H1 (cell line): ENCODE measurements around the gene GPATCH4. TPM values are rescaled to one million over a fixed set of nuclear protein-coding genes. Genes with fewer than 3 reads are reported as not detected.

ENCODE experiments used
- CTCF ChIA-PET: fragments of 300-600 bp; sonication (Branson Sonifier 250); formaldehyde crosslinking; loops from one replicate; lab custom pipeline; 2021; ENCODE audit not compliant: partially characterized antibody; lab: Charles Lee
- POLR2A ChIA-PET: fragments of 300-600 bp; sonication (Branson Sonifier 250); formaldehyde crosslinking; loops from one replicate; lab custom pipeline; 2021; ENCODE audit warnings: inconsistent platforms; ENCODE audit not compliant: partially characterized antibody; lab: Charles Lee
- DNase-seq, 2 experiments: peaks; one replicate each; pipeline versions ENCODE4 v3.0.0 to v3.0.0-alpha.2; 2010 to 2022; ENCODE audit warnings: low spot score in 2 of 2, low read depth in 1 of 2, mixed read lengths in 1 of 2
- FAIRE-seq: peaks from 2 replicates; lab custom pipeline; 2011; peaks lifted over from hg19 to GRCh38; lab: Jason Lieb, UNC
- H2AFZ ChIP-seq: 2 replicates; pipeline ENCODE4 v1.8.1; 2012; ENCODE audit warnings: low read length, inconsistent platforms
- H2AK5ac ChIP-seq: 2 replicates; pipeline ENCODE4 v1.6.1; 2013; ENCODE audit warnings: low read depth, low read length
- H2BK120ac ChIP-seq: replicated peaks from 2 replicates; pipeline ENCODE3; 2013; ENCODE audit warnings: low read depth, low read length, inconsistent platforms
- H2BK12ac ChIP-seq: 2 replicates; pipeline ENCODE4 v1.6.1; 2013; ENCODE audit warnings: low read depth, low read length
- H2BK15ac ChIP-seq: 2 replicates; pipeline ENCODE4 v1.6.1; 2013; ENCODE audit warnings: low read length
- H2BK20ac ChIP-seq: 2 replicates; pipeline ENCODE4 v1.6.1; 2013; ENCODE audit warnings: low read length
- H2BK5ac ChIP-seq: 2 replicates; pipeline ENCODE4 v1.6.1; 2013; ENCODE audit warnings: low read depth, low read length
- H3K14ac ChIP-seq: 2 replicates; pipeline ENCODE4 v1.6.1; 2013; ENCODE audit warnings: inconsistent platforms; ENCODE audit not compliant: insufficient read length
- H3K18ac ChIP-seq: 2 replicates; pipeline ENCODE4 v1.6.1; 2013; ENCODE audit warnings: low read length; ENCODE audit errors: extremely low read depth
- H3K23ac ChIP-seq: 2 replicates; pipeline ENCODE4 v1.6.1; 2013; ENCODE audit warnings: inconsistent platforms; ENCODE audit not compliant: insufficient read length
- H3K23me2 ChIP-seq: 2 replicates; pipeline ENCODE4 v1.6.1; 2013; ENCODE audit warnings: low read depth, low read length
- H3K27ac ChIP-seq: 2 replicates; pipeline ENCODE4 v1.6.1; 2011; ENCODE audit warnings: low read depth, low read length, inconsistent platforms
- H3K27me3 ChIP-seq, 4 experiments: replicated peaks in 1 of 4; 1 replicate in 1 of 4; 2 replicates in 3 of 4; pipeline versions ENCODE4 v1.6.1 to v1.8.1; 2011 to 2013; ENCODE audit warnings: low read length in 3 of 4, mild to moderate bottlenecking in 3 of 4, inconsistent platforms in 2 of 4, mixed read lengths in 2 of 4, moderate library complexity in 1 of 4; ENCODE audit not compliant: control insufficient read depth in 3 of 4, insufficient read depth in 3 of 4; ENCODE audit errors: extremely low read depth in 1 of 4
- H3K36me3 ChIP-seq, 4 experiments: 2 replicates each; pipeline versions ENCODE4 v1.6.1 to v1.8.1; 2011 to 2013; ENCODE audit warnings: mild to moderate bottlenecking in 4 of 4, low read length in 3 of 4, moderate library complexity in 2 of 4, control low read depth in 1 of 4, inconsistent platforms in 1 of 4; ENCODE audit not compliant: insufficient read depth in 4 of 4, control insufficient read depth in 2 of 4
- H3K4ac ChIP-seq: replicated peaks from 2 replicates; pipeline ENCODE3; 2013; ENCODE audit warnings: low read length, low read depth, mixed read lengths, inconsistent platforms; ENCODE audit not compliant: insufficient read length
- H3K4me1 ChIP-seq, 4 experiments: replicated peaks in 1 of 4; 1 replicate in 1 of 4; 2 replicates in 3 of 4; pipeline versions ENCODE4 v1.6.1 to v1.8.1; 2011 to 2013; ENCODE audit warnings: low read length in 3 of 4, inconsistent platforms in 2 of 4, mixed read lengths in 1 of 4; ENCODE audit not compliant: insufficient read depth in 4 of 4, control insufficient read depth in 3 of 4
- H3K4me2 ChIP-seq, 2 experiments: 2 replicates each; pipeline versions ENCODE4 v1.6.1 to v1.8.1; 2011 to 2013; ENCODE audit warnings: low read depth in 2 of 2, low read length in 2 of 2, control low read depth in 1 of 2, inconsistent platforms in 1 of 2, mild to moderate bottlenecking in 1 of 2; ENCODE audit not compliant: insufficient read depth in 1 of 2
- H3K4me3 ChIP-seq, 4 experiments: fragments of 200-600, 300-600 bp in 1 of 4; sonication (generic), shearing (Covaris generic), sonication (Bioruptor Twin) in 1 of 4; 2 replicates each; pipeline versions ENCODE4 v1.5.1 to v1.8.1; 2011 to 2016; ENCODE audit warnings: low read length in 4 of 4, low read depth in 3 of 4, control low read depth in 2 of 4, inconsistent platforms in 2 of 4, mild to moderate bottlenecking in 2 of 4, mixed read lengths in 1 of 4, moderate library complexity in 1 of 4; ENCODE audit not compliant: insufficient read depth in 2 of 4; ENCODE audit errors: extremely low read depth in 1 of 4
- H3K56ac ChIP-seq: replicated peaks from 2 replicates; pipeline ENCODE3; 2013; ENCODE audit warnings: low read depth, mild to moderate bottlenecking, mixed read lengths, low read length, inconsistent platforms; ENCODE audit not compliant: insufficient read length
- H3K79me1 ChIP-seq: 2 replicates; pipeline ENCODE4 v1.6.1; 2013; ENCODE audit warnings: low read depth, low read length, control low read depth
- H3K79me2 ChIP-seq, 2 experiments: 2 replicates each; pipeline versions ENCODE4 v1.6.1 to v1.8.1; 2012 to 2013; ENCODE audit warnings: low read length in 2 of 2, mild to moderate bottlenecking in 2 of 2, inconsistent platforms in 1 of 2; ENCODE audit not compliant: insufficient read depth in 2 of 2, control insufficient read depth in 1 of 2
- H3K9ac ChIP-seq, 4 experiments: replicated peaks in 1 of 4; 1 replicate in 1 of 4; 2 replicates in 3 of 4; pipeline versions ENCODE4 v1.6.1 to v1.8.1; 2011 to 2013; ENCODE audit warnings: low read depth in 3 of 4, low read length in 3 of 4, control low read depth in 2 of 4, mild to moderate bottlenecking in 2 of 4, moderate library complexity in 2 of 4, inconsistent platforms in 1 of 4; ENCODE audit errors: extremely low read depth in 1 of 4
- H3K9me3 ChIP-seq, 2 experiments: 2 replicates each; pipeline versions ENCODE4 v1.6.1 to v1.8.1; 2012 to 2013; ENCODE audit warnings: mild to moderate bottlenecking in 2 of 2, moderate library complexity in 2 of 2, control low read depth in 1 of 2, inconsistent platforms in 1 of 2, low read depth in 1 of 2, low read length in 1 of 2, mixed read lengths in 1 of 2; ENCODE audit not compliant: insufficient read depth in 2 of 2
- H4K20me1 ChIP-seq, 2 experiments: replicated peaks in 1 of 2; 2 replicates each; pipeline versions ENCODE3 to v1.8.1; 2011 to 2013; ENCODE audit warnings: inconsistent platforms in 2 of 2, low read length in 2 of 2, mild to moderate bottlenecking in 1 of 2; ENCODE audit not compliant: insufficient read depth in 2 of 2, control insufficient read depth in 1 of 2
- H4K5ac ChIP-seq: 2 replicates; pipeline ENCODE4 v1.6.1; 2013; ENCODE audit warnings: low read length, low read depth, mixed read lengths, inconsistent platforms; ENCODE audit not compliant: insufficient read length
- H4K8ac ChIP-seq: 2 replicates; pipeline ENCODE4 v1.8.0; 2013; ENCODE audit warnings: mild to moderate bottlenecking, moderate library complexity, low read length, inconsistent platforms; ENCODE audit not compliant: insufficient read depth; ENCODE audit errors: extremely low read depth
- H4K91ac ChIP-seq: replicated peaks from 2 replicates; pipeline ENCODE3; 2013; ENCODE audit warnings: low read length, mixed read lengths, inconsistent platforms; ENCODE audit not compliant: insufficient read length
- BCL11A ChIP-seq, 2 experiments: IDR thresholded peaks; one replicate each; pipeline ENCODE4 v1.6.1; 2011; ENCODE audit warnings: low read depth in 2 of 2, low read length in 2 of 2, mild to moderate bottlenecking in 2 of 2
- CBX8 ChIP-seq: fragments of 300-800, 300-1000 bp; sonication (generic); IDR thresholded peaks from 2 replicates; pipeline ENCODE4 v1.7.1; 2016; ENCODE audit warnings: low read depth, low read length, borderline replicate concordance
- POLR2A ChIP-seq, 2 experiments: IDR thresholded peaks; 1 replicate in 1 of 2; 2 replicates in 1 of 2; pipeline ENCODE4 v1.6.1; 2011; ENCODE audit warnings: low read depth in 2 of 2, low read length in 2 of 2, mild to moderate bottlenecking in 2 of 2; ENCODE audit errors: control extremely low read depth in 1 of 2
- RAD21 ChIP-seq, 2 experiments: IDR thresholded peaks in 1 of 2; conservative IDR thresholded peaks in 1 of 2; 2 replicates each; pipeline ENCODE4 v1.6.1; 2011; ENCODE audit warnings: low read depth in 2 of 2, low read length in 2 of 2, improper control_type of control experiment in 1 of 2, inconsistent platforms in 1 of 2, mild to moderate bottlenecking in 1 of 2, moderate library complexity in 1 of 2
- RXRA ChIP-seq: IDR thresholded peaks from 2 replicates; pipeline ENCODE4 v1.6.1; 2011; ENCODE audit warnings: low read depth, mild to moderate bottlenecking, low read length, moderate library complexity; ENCODE audit not compliant: insufficient read depth
- TBP ChIP-seq: IDR thresholded peaks from 2 replicates; pipeline ENCODE4 v1.6.1; 2011; ENCODE audit warnings: low read depth, low read length, improper control_type of control experiment
- WGBS, 2 experiments: shearing (Covaris generic) in 1 of 2; methylation state at CpG; one replicate each; pipeline versions ENCODE4 v1.1.6 to v1.1.7; 2013 to 2015; ENCODE audit warnings: low lambda C conversion rate in 2 of 2, mixed read lengths in 2 of 2, inconsistent platforms in 1 of 2, low coverage in 1 of 2, missing lambda C conversion rate in 1 of 2; ENCODE audit not compliant: insufficient replicate concordance in 2 of 2, insufficient coverage in 1 of 2, insufficient read length in 1 of 2; ENCODE audit errors: extremely low coverage in 1 of 2, missing lambda C conversion rate in 1 of 2; 5-methylcytosine and 5-hydroxymethylcytosine counted together
- polyA plus RNA-seq, 7 experiments: library from polyadenylated mRNA; depleted of rRNA in 3 of 7; stranded (reverse) in 5 of 7; unstranded in 2 of 7; fragments of >200 nt in 5 of 7; fragments of 200-250 nt in 2 of 7; gene quantifications; 1 replicate in 5 of 7; 2 replicates in 1 of 7; 4 replicates in 1 of 7; pipeline versions ENCODE4 v1.2.1 to v1.2.3, GENCODE V29; 2011 to 2013; ENCODE audit warnings: missing spikeins in 2 of 7, mixed read lengths in 2 of 7
- total RNA-seq: library from RNA; stranded (reverse); fragmentation: NEBNext Ultra II Directional; extraction: Animal tissue kit (Norgen Biotek cat#: 25700); gene quantifications from 2 replicates; pipeline ENCODE4 v1.2.1, GENCODE V29; 2021

The GPATCH4 gene
- total and polyA plus RNA-seq, 2 of the 8 experiments (the other 6 are each of a cell fraction or from before 2014, with no cell fraction given): 20.5 to 47.9 TPM

DNA sequence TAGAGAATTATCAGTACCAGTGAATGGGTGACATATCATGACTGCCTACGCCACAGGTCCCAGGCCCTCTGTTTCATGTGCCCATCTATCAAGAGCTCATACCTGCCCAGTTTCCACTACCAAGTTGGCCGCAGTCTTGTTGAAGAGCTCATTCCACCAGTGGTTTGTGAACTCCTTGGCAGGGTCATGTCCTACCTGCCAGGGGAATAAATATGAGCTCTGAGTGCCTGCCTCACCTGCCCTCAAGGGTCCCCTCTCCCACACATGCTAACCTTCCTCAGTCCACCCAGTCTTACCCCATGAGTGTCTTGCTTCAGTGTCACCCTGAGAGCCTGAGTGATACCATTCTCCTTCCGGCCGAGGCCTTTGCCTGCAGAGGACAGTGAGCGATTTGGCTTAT, 3.2 kb downstream of the GPATCH4 start:
- 95% methylated on average over 5 of the region's 5 CpGs; no CpG with 5 or more reads in 1 of the 2 experiments for WGBS, 2 experiments
- Histone ChIP-seq H3K79me1 (peaks cover 2% of the 10 kb centered on the region; the same call in 1 of the 2 replicates), H3K14ac (no peak overlapping the region), H4K91ac (no peak overlapping the region), H3K23ac (no peak overlapping the region), H4K20me1 (peaks cover 0 to 6% of the 10 kb centered on the region in 2 experiments), H3K27ac (no peak overlapping the region), H3K4ac (no peak overlapping the region), H3K79me2 (peaks cover 3 to 19% of the 10 kb centered on the region in 2 experiments), H2BK5ac (no peak overlapping the region), H3K4me3 (no peak overlapping the region), H3K4me2 (no peak overlapping the region), H4K5ac (no peak overlapping the region), H2BK20ac (no peak overlapping the region), H2AFZ (no peak overlapping the region), H3K36me3 (peaks cover 19 to 55% (median 43%) of the 10 kb centered on the region in 4 experiments), H4K8ac (no peak overlapping the region), H3K4me1 (peaks cover 0 to 8% (median 3%) of the 10 kb centered on the region in 4 experiments; a peak in 5 of 7 replicates), H2BK15ac (no peak overlapping the region), H2AK5ac (no peak overlapping the region), H2BK120ac (no peak overlapping the region), H3K27me3 (no peaks in the 10 kb centered on the region), H3K23me2 (peaks cover 5% of the 10 kb centered on the region; the same call in 1 of the 2 replicates), H3K9me3 (no peaks in the 10 kb centered on the region), H2BK12ac (no peak overlapping the region), H3K56ac (no peak overlapping the region), H3K9ac (no peak overlapping the region), H3K18ac (no peak overlapping the region)
- ChIA-PET POLR2A (interaction anchor here (0.7 to 2.1 kb wide), 12 partner anchors 7 to 141 kb away, joined by 3 to 9 read pairs (median 4); no protein-coding TSS in a partner anchor), CTCF (interaction anchor here (0.8 to 4.0 kb wide), 4 partner anchors 10 to 16 kb away, joined by 3 to 30 read pairs (median 4); no protein-coding TSS in a partner anchor)
- no peak for DNase-seq
- no peak for FAIRE-seq
- no peak for TF ChIP-seq RAD21 (IDR thresholded peaks at IDR 0.05 in 1 of 2, conservative IDR thresholded peaks at IDR 0.05 in 1 of 2; ENCODE audit: low read depth in 2 of 2, low read length in 2 of 2)
- no peak for TF ChIP-seq TBP
- no peak for TF ChIP-seq RXRA
- TF ChIP-seq POLR2A (IDR thresholded peaks at IDR 0.05; ENCODE audit: control extremely low read depth in 1 of 2, low read depth in 2 of 2, low read length in 2 of 2): no peak
- no peak for TF ChIP-seq CBX8
- no peak for TF ChIP-seq BCL11A (IDR thresholded peaks at IDR 0.05; ENCODE audit: low read depth in 2 of 2, low read length in 2 of 2)
